IPS DF 19.7 (cell line): Measurements from ENCODE around the gene ASTN1.

Source experiments
- DNase-seq: peaks from one replicate; pipeline ENCODE4 v3.0.0-alpha.2; 2013; ENCODE audit warnings: low read depth, low spot score

ASTN1 gene

GRCh38 chr1:176838276-176838995 lies 326.1 kb downstream of the ASTN1 start:
- DNase-seq = no peak

- DNase-seq = no peak
These were observed 326.8 kb downstream of the ASTN1 start for GRCh38 chr1:176837708-176838107.

GRCh38 chr1:176831150-176831549 lies 333.4 kb downstream of the ASTN1 start:
- no peak for DNase-seq

- no peak for DNase-seq
These were observed 335.3 kb downstream of the ASTN1 start for GRCh38 chr1:176829261-176829660.

GRCh38 chr1:176826265-176826664 lies 338.2 kb downstream of the ASTN1 start:
- DNase-seq = no peak

GRCh38 chr1:176820391-176821031 lies 344.0 kb downstream of the ASTN1 start:
- no peak for DNase-seq

GRCh38 chr1:176816232-176816631 lies 348.3 kb downstream of the ASTN1 start:
- DNase-seq = no peak

GRCh38 chr1:176815621-176816020 lies 348.9 kb downstream of the ASTN1 start:
- peak; percentile 33 for DNase-seq

GRCh38 chr1:176811511-176812288 lies 352.8 kb downstream of the ASTN1 start:
- DNase-seq = no peak

- no peak for DNase-seq
These were observed 355.2 kb downstream of the ASTN1 start for GRCh38 chr1:176809292-176809691.
